22Rv1 (cell line): ENCODE measurements around the gene ARHGEF4.

Experiments used
- H3K27ac ChIP-seq: fragments of 450-650 bp; 2 replicates; pipeline ENCODE4 v1.5.1; 2017
- CTCF ChIP-seq: fragments of 450-650 bp; IDR thresholded peaks from 2 replicates; pipeline ENCODE4 v1.5.1; 2017; ENCODE audit warnings: mild to moderate bottlenecking
- ZFX ChIP-seq: fragments of 450-650 bp; IDR thresholded peaks from 2 replicates; pipeline ENCODE4 v1.6.1; 2017; ENCODE audit warnings: antibody characterized with exemption, borderline replicate concordance

Gene ARHGEF4

GRCh38 chr2:130839011-130839780 is 2.5 kb downstream of the ARHGEF4 start:
- TF ChIP-seq CTCF (no peak), ZFX (no peak)
- no peak overlapping the region for H3K27ac ChIP-seq

- TF ChIP-seq CTCF (no peak), ZFX (no peak)
- H3K27ac ChIP-seq, result no peak overlapping the region
These were observed 3.8 kb downstream of the ARHGEF4 start for GRCh38 chr2:130840506-130840905.

- H3K27ac ChIP-seq, result no peak overlapping the region
- TF ChIP-seq ZFX (no peak), CTCF (no peak)
These were observed 5.1 kb downstream of the ARHGEF4 start for GRCh38 chr2:130841741-130842365.

GRCh38 chr2:130842770-130843169 is 6.1 kb downstream of the ARHGEF4 start:
- TF ChIP-seq ZFX, result no peak
- TF ChIP-seq CTCF, result no peak
- H3K27ac ChIP-seq, result no peak overlapping the region

GRCh38 chr2:130843321-130843985 is 6.7 kb downstream of the ARHGEF4 start:
- TF ChIP-seq ZFX (no peak), CTCF (no peak)
- H3K27ac ChIP-seq, result no peak overlapping the region

- TF ChIP-seq CTCF (no peak), ZFX (no peak)
- no peak overlapping the region for H3K27ac ChIP-seq
These were observed 7.4 kb downstream of the ARHGEF4 start for GRCh38 chr2:130844161-130844560.
